Spleen (tissue), 7 donors: ENCODE measurements around the gene NSL1.

Source experiments
- CTCF ChIP-seq, 11 experiments: fragments of 200-600 bp in 7 of 11; fragments of 450-650 bp in 4 of 11; sonication (generic) in 4 of 11; IDR thresholded peaks in 8 of 11; conservative IDR thresholded peaks in 3 of 11; 1 replicate in 7 of 11; 2 replicates in 4 of 11; pipeline versions ENCODE4 v1.4.0 to v1.8.0; 2016 to 2021; ENCODE audit warnings: antibody characterized with exemption in 11 of 11, inconsistent platforms in 4 of 11, mild to moderate bottlenecking in 1 of 11
- POLR2AphosphoS5 ChIP-seq, 3 donors: sonication (generic); formaldehyde crosslinking; IDR thresholded peaks; one replicate each; pipeline ENCODE4 v1.5.1; 2017; ENCODE audit warnings: antibody characterized with exemption in 3 of 3
- donor health status: DM: no; HTN: no; CAD: no; lungs with moderate emphysema.
- donor health status: DM: no; HTN: no; CAD: no.
- donor health status: DM: no; HTN: no; CAD: no.

- no peak for TF ChIP-seq CTCF (IDR thresholded peaks at IDR 0.05 in 8 of 11, conservative IDR thresholded peaks at IDR 0.05 in 3 of 11)
- no peak for TF ChIP-seq POLR2AphosphoS5 (IDR thresholded peaks at IDR 0.05)
Measured at GRCh38 chr1:212754680-212755079, 36.9 kb downstream of the NSL1 start.
